Stimulated activated CD4-positive, alpha-beta T cell treated with anti-CD3 and anti-CD28 coated beads, Interleukin-1b, Interleukin-23, amount 100 ng/mL, for 1 hour (primary cell): ENCODE data around the gene DCANP1.

Source experiments
- DNase-seq, 2 donors: peaks; one replicate each; pipeline ENCODE4 v3.0.0-alpha.2; 2020; ENCODE audit warnings: low read depth in 2 of 2

Gene DCANP1

GRCh38 chr5:135456238-135457099 lies 9.3 kb upstream of the DCANP1 start:
- no peak for DNase-seq

- DNase-seq: no peak
Measured at GRCh38 chr5:135455876-135456237, 8.7 kb upstream of the DCANP1 start.

- DNase-seq: no peak
Measured at GRCh38 chr5:135454946-135455345, 7.8 kb upstream of the DCANP1 start.

- DNase-seq: no peak
Measured at GRCh38 chr5:135453613-135454012, 6.5 kb upstream of the DCANP1 start.

- no peak for DNase-seq
Measured at GRCh38 chr5:135452321-135453030, 5.3 kb upstream of the DCANP1 start, which contains the start of gene TIFAB. Gene TIFAB, minus strand, starts transcription at chr5:135452351. Its CDS starts 2,412 bp downstream, at chr5:135449939.

GRCh38 chr5:135451581-135452320 lies 4.6 kb upstream of the DCANP1 start:
- no peak for DNase-seq

GRCh38 chr5:135450952-135451351 lies 3.8 kb upstream of the DCANP1 start:
- no peak for DNase-seq

GRCh38 chr5:135450336-135450735 lies 3.2 kb upstream of the DCANP1 start:
- DNase-seq: no peak

- no peak for DNase-seq
Measured at GRCh38 chr5:135449644-135450043, 2.5 kb upstream of the DCANP1 start.

- no peak for DNase-seq
Measured at GRCh38 chr5:135448791-135449507, 1.8 kb upstream of the DCANP1 start.

GRCh38 chr5:135448071-135448739 lies 1.1 kb upstream of the DCANP1 start:
- DNase-seq: no peak

GRCh38 chr5:135446615-135447014 lies 533 bp downstream of the DCANP1 start:
- DNase-seq: no peak

GRCh38 chr5:135446206-135446605 lies 942 bp downstream of the DCANP1 start:
- no peak for DNase-seq

GRCh38 chr5:135445306-135445985 lies 1.7 kb downstream of the DCANP1 start:
- DNase-seq: no peak

GRCh38 chr5:135444881-135445280 lies 2.3 kb downstream of the DCANP1 start:
- no peak for DNase-seq

- no peak for DNase-seq
Measured at GRCh38 chr5:135444360-135444759, 2.8 kb downstream of the DCANP1 start.

GRCh38 chr5:135443161-135443960 lies 3.8 kb downstream of the DCANP1 start:
- no peak for DNase-seq

- DNase-seq: no peak
Measured at GRCh38 chr5:135442431-135443160, 4.6 kb downstream of the DCANP1 start.

GRCh38 chr5:135441919-135442318 lies 5.2 kb downstream of the DCANP1 start:
- no peak for DNase-seq
